Keratinocyte (primary cell): Measurements from ENCODE around the gene FRMPD1. TPM values are rescaled to one million over a fixed set of nuclear protein-coding genes. Genes with fewer than 3 reads are reported as not detected.

Experiments used
- DNase-seq: peaks from one replicate; pipeline ENCODE4 v3.0.0-alpha.2; 2011; ENCODE audit warnings: low read depth, missing footprints, low spot score
- FAIRE-seq: peaks from 2 replicates; lab custom pipeline; 2011; peaks lifted over from hg19 to GRCh38; lab: Jason Lieb, UNC
- H2AFZ ChIP-seq: 2 replicates; pipeline ENCODE4 v1.6.0; 2012; ENCODE audit warnings: low read length, control low read depth, inconsistent platforms; ENCODE audit not compliant: control insufficient read depth
- H3K27ac ChIP-seq: 2 replicates; pipeline ENCODE4 v1.5.1; 2011; ENCODE audit warnings: low read length; ENCODE audit not compliant: control insufficient read depth, insufficient read depth
- H3K27me3 ChIP-seq: 3 replicates; pipeline ENCODE4 v1.6.0; 2011; ENCODE audit warnings: low read length; ENCODE audit not compliant: control insufficient read depth, insufficient read depth; ENCODE audit errors: extremely low read depth
- H3K36me3 ChIP-seq, 2 experiments: 2 replicates in 1 of 2; 3 replicates in 1 of 2; pipeline ENCODE4 v1.5.1; 2011; ENCODE audit warnings: low read length in 2 of 2, mild to moderate bottlenecking in 1 of 2; ENCODE audit not compliant: control insufficient read depth in 2 of 2, insufficient read depth in 2 of 2; ENCODE audit errors: extremely low read depth in 1 of 2
- H3K4me1 ChIP-seq: 3 replicates; pipeline ENCODE4 v1.5.1; 2011; ENCODE audit warnings: low read length; ENCODE audit not compliant: control insufficient read depth, insufficient read depth; ENCODE audit errors: extremely low read depth
- H3K4me2 ChIP-seq: 3 replicates; pipeline ENCODE4 v1.6.0; 2011; ENCODE audit warnings: low read depth, low read length; ENCODE audit not compliant: control insufficient read depth, insufficient read depth; ENCODE audit errors: extremely low read depth
- H3K4me3 ChIP-seq, 3 experiments: fragments of 200-600 bp in 1 of 3; sonication (generic) in 1 of 3; 2 replicates in 2 of 3; 3 replicates in 1 of 3; pipeline ENCODE4 v1.5.1; 2011 to 2016; ENCODE audit warnings: low read length in 3 of 3, mild to moderate bottlenecking in 3 of 3, control low read depth in 2 of 3, inconsistent platforms in 1 of 3, low read depth in 1 of 3, mixed read lengths in 1 of 3, mixed run types in 1 of 3, moderate library complexity in 1 of 3; ENCODE audit not compliant: control insufficient read depth in 2 of 3, insufficient read depth in 2 of 3; ENCODE audit errors: extremely low read depth in 1 of 3
- H3K79me2 ChIP-seq: 2 replicates; pipeline ENCODE4 v1.6.0; 2012; ENCODE audit warnings: low read length; ENCODE audit not compliant: control insufficient read depth, insufficient read depth
- H3K9ac ChIP-seq: 3 replicates; pipeline ENCODE4 v1.6.0; 2011; ENCODE audit warnings: low read length; ENCODE audit not compliant: control insufficient read depth, insufficient read depth; ENCODE audit errors: extremely low read depth
- H3K9me1 ChIP-seq: 3 replicates; pipeline ENCODE4 v1.6.0; 2011; ENCODE audit warnings: low read length; ENCODE audit not compliant: control insufficient read depth, insufficient read depth; ENCODE audit errors: extremely low read depth
- H3K9me3 ChIP-seq: 2 replicates; pipeline ENCODE4 v1.5.1; 2012; ENCODE audit warnings: low read depth, low read length; ENCODE audit not compliant: control insufficient read depth
- H4K20me1 ChIP-seq: 3 replicates; pipeline ENCODE4 v1.6.0; 2011; ENCODE audit warnings: low read length; ENCODE audit not compliant: control insufficient read depth, insufficient read depth; ENCODE audit errors: extremely low read depth
- CTCF ChIP-seq, 3 experiments: IDR thresholded peaks in 1 of 3; conservative IDR thresholded peaks in 1 of 3; optimal IDR thresholded peaks in 1 of 3; 2 replicates in 2 of 3; 3 replicates in 1 of 3; pipeline versions ENCODE3 to v1.5.1; 2011; ENCODE audit warnings: low read length in 3 of 3, mild to moderate bottlenecking in 3 of 3, moderate library complexity in 2 of 3, control low read depth in 1 of 3, inconsistent platforms in 1 of 3; ENCODE audit not compliant: insufficient read depth in 2 of 3; ENCODE audit errors: extremely low read depth in 1 of 3
- EZH2 ChIP-seq: IDR thresholded peaks from one replicate; pipeline ENCODE4 v1.6.1; 2012; ENCODE audit warnings: inconsistent platforms, mild to moderate bottlenecking, low read length, moderate library complexity
- dilution Hi-C: fragments of 300-500 bp; cut with MboI; formaldehyde crosslinking; loops from one replicate; pipeline ENCODE4 v1.7.0; 2020; ENCODE audit warnings: low sequenced_read_pairs; ENCODE audit not compliant: extremely low pct_ligation_motif_present
- polyA plus RNA-seq, 5 experiments: library from polyadenylated mRNA; depleted of rRNA in 3 of 5; stranded (reverse) in 3 of 5; stranded (forward) in 1 of 5; unstranded in 1 of 5; fragments of >200 nt; gene quantifications; 1 replicate in 1 of 5; 2 replicates in 3 of 5; 3 replicates in 1 of 5; pipeline versions ENCODE4 v1.2.1 to v1.2.3, GENCODE V29; 2011 to 2012; ENCODE audit warnings: missing spikeins in 2 of 5, low read depth in 1 of 5, low replicate concordance in 1 of 5

Gene FRMPD1
- polyA plus RNA-seq, 1 donor (not counting 4 experiments of a cell fraction or from before 2014, with no cell fraction given), result 0.01 TPM

GRCh38 chr9:37621273-37622121, 29.3 kb upstream of the FRMPD1 start:
- no peaks in the 10 kb centered on the region for H3K9me3 ChIP-seq
- TF ChIP-seq EZH2 (no peak), CTCF (optimal IDR thresholded peaks at IDR 0.05 in 1 of 3, IDR thresholded peaks at IDR 0.05 in 1 of 3, conservative IDR thresholded peaks at IDR 0.05 in 1 of 3; ENCODE audit: extremely low read depth in 1 of 3, insufficient read depth in 2 of 3, low read length in 3 of 3) (no peak)
- dilution Hi-C loops, result no loop called here
- no peaks in the 10 kb centered on the region for H3K4me1 ChIP-seq
- no peaks in the 10 kb centered on the region for H3K36me3 ChIP-seq
- peak; percentile 43 for FAIRE-seq
- H4K20me1 ChIP-seq, result no peaks in the 10 kb centered on the region
- no peak overlapping the region for H3K27ac ChIP-seq
- no peaks in the 10 kb centered on the region for H3K9me1 ChIP-seq
- no peak for DNase-seq
- no peak overlapping the region for H3K4me3 ChIP-seq
- no peak overlapping the region for H3K4me2 ChIP-seq
- H3K9ac ChIP-seq, result no peak overlapping the region
- no peaks in the 10 kb centered on the region for H3K79me2 ChIP-seq
- no peaks in the 10 kb centered on the region for H3K27me3 ChIP-seq
- no peak overlapping the region for H2AFZ ChIP-seq

- Histone ChIP-seq H3K79me2 (no peaks in the 10 kb centered on the region), H3K9me3 (no peaks in the 10 kb centered on the region), H3K27ac (no peak overlapping the region), H3K4me3 (no peak overlapping the region), H4K20me1 (no peaks in the 10 kb centered on the region), H3K36me3 (no peaks in the 10 kb centered on the region), H3K4me2 (no peak overlapping the region), H2AFZ (no peak overlapping the region), H3K4me1 (no peaks in the 10 kb centered on the region), H3K9me1 (no peaks in the 10 kb centered on the region), H3K9ac (no peak overlapping the region), H3K27me3 (no peaks in the 10 kb centered on the region)
- FAIRE-seq (no peak), DNase-seq (no peak)
- no peak for TF ChIP-seq EZH2
- TF ChIP-seq CTCF (optimal IDR thresholded peaks at IDR 0.05 in 1 of 3, IDR thresholded peaks at IDR 0.05 in 1 of 3, conservative IDR thresholded peaks at IDR 0.05 in 1 of 3; ENCODE audit: extremely low read depth in 1 of 3, insufficient read depth in 2 of 3, low read length in 3 of 3), result no peak
- dilution Hi-C loops, result no loop called here
Observed at GRCh38 chr9:37622462-37622861, 28.3 kb upstream of the FRMPD1 start.
